K562 (cell line): ENCODE data around the gene ZNF775. TPM values are rescaled to one million over a fixed set of nuclear protein-coding genes. Genes with fewer than 3 reads are reported as not detected.

ENCODE experiments used
- BRD4 ChIP-seq: fragments of 200-600 bp; sonication (generic); IDR thresholded peaks from 2 replicates; pipeline ENCODE4 v1.6.1; 2017; ENCODE audit warnings: inconsistent platforms
- E2F8 ChIP-seq: fragments of 450-650 bp; IDR thresholded peaks from 2 replicates; pipeline ENCODE4 v1.7.1; 2018; ENCODE audit warnings: mild to moderate bottlenecking, low read depth; ENCODE audit not compliant: partially characterized antibody
- ELK1 ChIP-seq: sonication (generic); formaldehyde crosslinking; IDR thresholded peaks from 2 replicates; pipeline ENCODE4 v1.8.1; 2022; ENCODE audit warnings: missing genetic modification reagents
- FOS ChIP-seq: IDR thresholded peaks from 3 replicates; pipeline ENCODE4 v1.6.1; 2011; ENCODE audit not compliant: insufficient read length; ENCODE audit errors: extremely low read depth
- KLF13 ChIP-seq: fragments of 450-650 bp; IDR thresholded peaks from 2 replicates; pipeline ENCODE4 v1.6.1; 2016; ENCODE audit warnings: missing genetic modification characterization, low read depth, mild to moderate bottlenecking, missing compliant biosample characterization, moderate library complexity, borderline replicate concordance
- MIER1 ChIP-seq: fragments of 450-650 bp; IDR thresholded peaks from 2 replicates; pipeline ENCODE4 v1.6.1; 2016; ENCODE audit warnings: antibody characterized with exemption, mild to moderate bottlenecking, low read depth
- MXD1 ChIP-seq: fragments of 250-450 bp; sonication (Bioruptor Pico); IDR thresholded peaks from 2 replicates; pipeline ENCODE4 v1.8.0; 2021; ENCODE audit warnings: borderline replicate concordance, mild to moderate bottlenecking, moderate library complexity; ENCODE audit not compliant: poor library complexity, severe bottlenecking
- NFE2 ChIP-seq: IDR thresholded peaks from 2 replicates; pipeline ENCODE4 v1.6.1; 2014; ENCODE audit warnings: antibody characterized with exemption, low read depth
- SIX5 ChIP-seq, 2 experiments: IDR thresholded peaks; 2 replicates each; pipeline ENCODE4 v1.6.1; 2011; ENCODE audit warnings: low read length in 2 of 2, borderline replicate concordance in 1 of 2, low read depth in 1 of 2, mild to moderate bottlenecking in 1 of 2, moderate library complexity in 1 of 2; ENCODE audit not compliant: insufficient read depth in 1 of 2
- SRSF7 ChIP-seq: fragments of 200-400 bp; formaldehyde crosslinking; optimal IDR thresholded peaks from 2 replicates; pipeline ENCODE3; 2017; ENCODE audit warnings: mild to moderate bottlenecking, low read depth, low read length
- ZC3H8 ChIP-seq: fragments of 450-650 bp; IDR thresholded peaks from 2 replicates; pipeline ENCODE4 v1.6.1; 2017
- ZHX1 ChIP-seq: fragments of 150-350 bp; conservative IDR thresholded peaks from 2 replicates; pipeline ENCODE4 v1.6.1; 2014; ENCODE audit warnings: low read length
- ZKSCAN3 ChIP-seq: fragments of 250-450 bp; sonication (Bioruptor Pico); IDR thresholded peaks from 2 replicates; pipeline ENCODE4 v1.4.0; 2020
- ZNF197 ChIP-seq: fragments of 200-800 bp; sonication (Bioruptor generic); IDR thresholded peaks from 2 replicates; pipeline ENCODE4 v1.6.1; 2016; ENCODE audit warnings: low read depth, missing genetic modification characterization, missing compliant biosample characterization
- ZNF449 ChIP-seq: fragments of 250-450 bp; sonication (Bioruptor Pico); IDR thresholded peaks from 2 replicates; pipeline ENCODE4 v1.8.0; 2022; ENCODE audit warnings: moderate library complexity, mild to moderate bottlenecking, inconsistent platforms
- ZNF699 ChIP-seq: fragments of 250-450 bp; sonication (Bioruptor Pico); IDR thresholded peaks from 2 replicates; pipeline ENCODE4 v1.8.0; 2021; ENCODE audit warnings: mild to moderate bottlenecking, moderate library complexity; ENCODE audit not compliant: insufficient replicate concordance
- ZNF707 ChIP-seq: fragments of 250-450 bp; sonication (Bioruptor Pico); conservative IDR thresholded peaks from 2 replicates; pipeline ENCODE4 v1.8.0; 2022; ENCODE audit warnings: inconsistent platforms, mild to moderate bottlenecking, moderate library complexity
- ZNF764 ChIP-seq: fragments of 250-450 bp; sonication (Bioruptor Pico); IDR thresholded peaks from 2 replicates; pipeline ENCODE4 v1.4.0; 2020; ENCODE audit warnings: low read depth, mild to moderate bottlenecking, moderate library complexity
- polyA plus RNA-seq, 8 experiments: library from polyadenylated mRNA; depleted of rRNA in 4 of 8; stranded (reverse) in 5 of 8; unstranded in 3 of 8; fragments of >200 nt; fragmentation: Nextera tagmentation in 2 of 8; fragmentation: Illumina TruSeq in 1 of 8; extraction: Ambion mirVana in 2 of 8; extraction: Trizol in 1 of 8; gene quantifications; 2 replicates each; pipeline versions ENCODE4 v1.2.1 to v1.2.3, GENCODE V29; 2011 to 2014; ENCODE audit warnings: inconsistent platforms in 1 of 8, missing spikeins in 1 of 8
- total RNA-seq, 7 experiments: library from RNA; depleted of rRNA in 6 of 7; stranded (reverse); fragments of >200 nt in 6 of 7; fragmentation: Illumina TruSeq in 2 of 7; extraction: Trizol in 2 of 7; gene quantifications; 2 replicates each; pipeline versions ENCODE4 v1.2.1 to v1.2.3, GENCODE V29; 2011 to 2021; ENCODE audit warnings: low replicate concordance in 1 of 7

Gene ZNF775
- total and polyA plus RNA-seq, 9 of the 15 experiments (the other 6 are each of a cell fraction or from before 2014, with no cell fraction given), result 0.04 to 18.7 (median 4.9) TPM

GRCh38 chr7:150400008-150400787 lies 21.1 kb downstream of the ZNF775 start (continued):
- TF ChIP-seq MXD1 (no peak), SIX5 (IDR thresholded peaks at IDR 0.05; ENCODE audit: borderline replicate concordance in 1 of 2, insufficient read depth in 1 of 2, low read depth in 1 of 2, low read length in 2 of 2) (no peak), ZKSCAN3 (CRISPR knock-in tag) (no peak), ELK1 (CRISPR knock-in tag) (no peak), NFE2 (peak; percentile 11), ZHX1 (no peak), ZNF197 (CRISPR knock-in tag) (peak; percentile 32; the same call in 1 of the 2 replicates), BRD4 (no peak), FOS (no peak), ZC3H8 (no peak), KLF13 (tag) (peak; percentile 17; the same call in 1 of the 2 replicates), ZNF764 (CRISPR knock-in tag) (no peak), ZNF449 (no peak), ZNF699 (CRISPR knock-in tag) (no peak), ZNF707 (CRISPR knock-in tag) (no peak), E2F8 (peak; percentile 39), MIER1 (no peak), SRSF7 (no peak)
